ENCODE data around the gene ARHGAP19. TPM values are rescaled to one million over a fixed set of nuclear protein-coding genes. Genes with fewer than 3 reads are reported as not detected.

The ARHGAP19 gene
- total RNA-seq, 2 experiments from 2014 or later = 53.2 to 54.2 TPM

DNA sequence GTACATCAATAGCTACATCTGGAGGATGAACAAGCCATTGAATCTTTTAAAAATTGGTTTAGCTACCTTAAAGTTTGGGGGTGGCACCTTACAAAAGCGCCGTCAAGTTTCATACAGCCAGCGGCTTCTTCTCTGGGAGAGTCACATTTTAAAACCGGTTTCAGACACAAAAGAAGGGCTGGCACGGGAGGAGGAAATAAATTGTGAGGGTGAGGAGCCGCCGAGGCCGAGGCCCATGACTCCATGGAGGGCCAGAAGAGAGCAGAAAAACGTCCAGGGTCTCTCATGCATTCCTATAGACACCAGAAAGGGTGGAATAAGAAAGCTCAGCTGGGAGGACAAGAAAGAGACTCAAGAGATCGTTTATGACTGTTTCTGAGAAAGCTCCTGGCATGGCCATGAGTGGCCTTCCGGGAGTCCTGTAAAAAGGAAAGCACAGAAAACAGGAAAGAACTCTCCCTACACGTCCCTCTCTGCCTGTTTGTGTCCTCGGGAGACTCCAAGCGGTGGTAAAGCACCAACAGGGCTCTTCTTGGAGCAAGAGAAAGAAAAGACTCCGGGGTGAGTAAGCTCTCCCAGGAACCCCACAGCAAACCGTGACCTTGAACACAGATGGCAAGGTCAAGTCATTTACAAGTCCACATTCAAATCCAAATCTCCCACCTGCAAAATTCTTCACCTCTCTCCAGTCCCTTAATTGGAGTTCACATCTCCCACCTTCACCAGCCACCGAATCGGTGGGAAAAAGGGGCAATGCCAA lies 40.3 kb upstream of the ARHGAP19 start:
- intact Hi-C loops (cut with micrococcal nuclease) = loop anchor here (5.0 kb wide), 1 partner anchor 70 kb away; the partner anchor contains the start of gene RRP12
- H3K27me3 Mint-ChIP-seq = peaks cover 1% of the 10 kb centered on the region
- peaks cover 4% of the 10 kb centered on the region for H3K36me3 Mint-ChIP-seq
- H3K9me3 Mint-ChIP-seq = no peaks in the 10 kb centered on the region
- DNase-seq = no peak
- no peak overlapping the region for H3K27ac Mint-ChIP-seq
- ChIA-PET POLR2A (interaction anchor here (0.5 to 3.1 kb wide), 4 partner anchors 14 to 165 kb away, joined by 4 to 29 read pairs (median 7); partner anchors contain the start of genes FRAT1 and RRP12), CTCF (interaction anchor here (0.7 to 4.3 kb wide), 9 partner anchors 13 to 251 kb away, joined by 3 to 26 read pairs (median 3); partner anchors contain the start of gene FRAT1)
- H3K4me3 Mint-ChIP-seq = peak overlapping the region; percentile 77
- H3K4me1 Mint-ChIP-seq (ENCODE audit: low read depth) = peaks cover 54% of the 10 kb centered on the region

DNA sequence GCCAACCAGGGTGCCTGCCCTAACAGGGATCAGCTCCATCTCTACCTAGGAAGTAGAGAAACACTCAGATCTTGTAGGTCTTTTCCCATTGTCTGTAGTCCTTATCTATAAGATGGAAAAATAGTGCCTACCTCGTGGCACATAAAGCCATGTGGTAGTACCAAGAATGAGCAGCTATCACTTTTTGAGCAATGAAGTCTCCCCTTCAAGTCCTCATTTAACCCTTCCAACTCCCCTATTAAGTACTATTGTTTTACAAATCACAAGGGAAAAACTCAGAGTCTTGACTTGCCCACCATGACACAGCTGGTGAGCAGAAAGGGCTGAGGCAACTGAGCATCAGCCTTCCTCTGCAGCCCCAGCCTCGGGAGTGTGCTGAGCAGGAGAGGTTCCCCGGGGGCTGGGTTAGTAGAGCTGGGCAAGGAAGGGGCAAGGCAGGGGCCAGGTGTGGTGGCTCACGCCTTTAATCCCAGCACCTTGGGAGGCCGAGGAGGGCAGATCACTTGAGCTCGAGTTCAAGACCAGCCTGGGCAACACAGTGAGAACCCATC lies 38.8 kb upstream of the ARHGAP19 start:
- Mint-ChIP-seq H3K4me3 (no peak overlapping the region), H3K9me3 (no peaks in the 10 kb centered on the region), H3K4me1 (ENCODE audit: low read depth) (peaks cover 54% of the 10 kb centered on the region), H3K27me3 (peaks cover 1% of the 10 kb centered on the region), H3K27ac (no peak overlapping the region), H3K36me3 (peaks cover 4% of the 10 kb centered on the region)
- POLR2A ChIA-PET = interaction anchor here (1.0 kb wide), 1 partner anchor 11 kb away, joined by 4 read pairs; no protein-coding TSS in a partner anchor
- CTCF ChIA-PET = interaction anchor here (0.6 to 4.3 kb wide), 4 partner anchors 9 to 259 kb away, joined by 3 to 26 read pairs (median 12); partner anchors contain the start of gene FRAT1
- intact Hi-C loops (cut with micrococcal nuclease) = loop anchor here (5.0 kb wide), 1 partner anchor 71 kb away; the partner anchor contains the start of gene RRP12
- DNase-seq = no peak

GRCh38 chr10:97329766-97330165 lies 37.3 kb upstream of the ARHGAP19 start:
- H3K9me3 Mint-ChIP-seq = no peaks in the 10 kb centered on the region
- H3K4me3 Mint-ChIP-seq = no peak overlapping the region
- ChIA-PET CTCF (interaction anchor here (1.2 kb wide), 1 partner anchor 51 kb away, joined by 6 read pairs; no protein-coding TSS in a partner anchor), POLR2A (no interaction called here)
- intact Hi-C loops (cut with micrococcal nuclease) = loop anchor here (5.0 kb wide), 1 partner anchor 73 kb away; the partner anchor contains the start of gene RRP12
- no peak overlapping the region for H3K27ac Mint-ChIP-seq
- no peaks in the 10 kb centered on the region for H3K27me3 Mint-ChIP-seq
- DNase-seq = no peak
- peaks cover 4% of the 10 kb centered on the region for H3K36me3 Mint-ChIP-seq
- peaks cover 50% of the 10 kb centered on the region for H3K4me1 Mint-ChIP-seq (ENCODE audit: low read depth)

DNA sequence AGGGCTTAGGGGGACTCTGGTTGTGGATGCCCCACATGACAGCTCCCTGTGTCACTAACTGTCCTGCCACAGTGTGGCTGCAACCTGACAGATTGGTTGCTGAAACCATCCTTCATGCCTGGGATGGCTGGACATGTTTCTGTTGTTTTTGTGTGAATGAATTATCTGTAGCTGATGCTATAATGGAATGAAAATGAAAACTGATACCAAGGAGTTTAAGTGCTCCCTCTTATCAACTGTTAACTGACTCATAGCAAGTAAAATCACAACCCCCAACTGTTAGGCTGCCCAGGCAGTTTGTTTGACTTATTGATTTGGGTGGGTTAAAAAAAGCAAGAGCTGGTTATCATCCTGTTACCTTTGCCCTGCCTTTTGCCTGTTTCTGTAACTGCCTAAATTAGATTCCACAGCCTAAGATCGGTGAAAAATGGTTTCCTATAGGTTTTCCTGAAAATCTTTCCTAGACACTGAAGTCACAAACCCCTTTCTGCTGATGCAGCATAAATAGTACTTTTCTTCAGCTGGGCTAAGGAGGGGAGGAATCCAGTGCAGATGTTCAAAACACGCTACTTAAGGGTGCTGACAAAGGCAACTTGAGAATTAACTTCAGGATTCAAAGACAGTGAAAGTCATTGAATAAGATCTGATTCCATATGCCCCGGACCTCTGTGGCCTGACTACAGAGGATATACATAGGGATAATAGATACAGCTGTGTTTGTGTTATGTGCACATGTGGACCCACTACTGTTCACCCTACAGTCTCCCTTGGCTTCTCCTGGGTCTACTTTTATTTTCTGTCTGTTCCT lies 36.4 kb upstream of the ARHGAP19 start:
- intact Hi-C loops (cut with micrococcal nuclease) = no loop called here
- ChIA-PET CTCF (interaction anchor here (1.2 kb wide), 2 partner anchors 50 to 116 kb away, joined by 4 to 6 read pairs; no protein-coding TSS in a partner anchor), POLR2A (interaction anchor here (1.4 to 1.7 kb wide), 2 partner anchors 9 to 10 kb away, joined by 3 to 5 read pairs; partner anchors contain the start of gene FRAT1)
- peaks cover 50% of the 10 kb centered on the region for H3K4me1 Mint-ChIP-seq (ENCODE audit: low read depth)
- H3K9me3 Mint-ChIP-seq = no peaks in the 10 kb centered on the region
- H3K27ac Mint-ChIP-seq = no peak overlapping the region
- DNase-seq = peak; percentile 39
- H3K27me3 Mint-ChIP-seq = no peaks in the 10 kb centered on the region
- peaks cover 4% of the 10 kb centered on the region for H3K36me3 Mint-ChIP-seq
- H3K4me3 Mint-ChIP-seq = no peak overlapping the region

- intact Hi-C loops (cut with micrococcal nuclease) = no loop called here
- no peaks in the 10 kb centered on the region for H3K9me3 Mint-ChIP-seq
- DNase-seq = no peak
- H3K4me3 Mint-ChIP-seq = no peak overlapping the region
- ChIA-PET POLR2A (interaction anchor here (1.4 to 1.7 kb wide), 2 partner anchors 8 to 9 kb away, joined by 3 to 5 read pairs; partner anchors contain the start of gene FRAT1), CTCF (interaction anchor here (1.2 to 1.4 kb wide), 2 partner anchors 49 to 117 kb away, joined by 4 to 5 read pairs; no protein-coding TSS in a partner anchor)
- H3K36me3 Mint-ChIP-seq = peaks cover 2% of the 10 kb centered on the region
- peaks cover 40% of the 10 kb centered on the region for H3K4me1 Mint-ChIP-seq (ENCODE audit: low read depth)
- peak overlapping the region; percentile 76 for H3K27ac Mint-ChIP-seq
- no peaks in the 10 kb centered on the region for H3K27me3 Mint-ChIP-seq
Measured at GRCh38 chr10:97327348-97328294, 35.2 kb upstream of the ARHGAP19 start.

DNA sequence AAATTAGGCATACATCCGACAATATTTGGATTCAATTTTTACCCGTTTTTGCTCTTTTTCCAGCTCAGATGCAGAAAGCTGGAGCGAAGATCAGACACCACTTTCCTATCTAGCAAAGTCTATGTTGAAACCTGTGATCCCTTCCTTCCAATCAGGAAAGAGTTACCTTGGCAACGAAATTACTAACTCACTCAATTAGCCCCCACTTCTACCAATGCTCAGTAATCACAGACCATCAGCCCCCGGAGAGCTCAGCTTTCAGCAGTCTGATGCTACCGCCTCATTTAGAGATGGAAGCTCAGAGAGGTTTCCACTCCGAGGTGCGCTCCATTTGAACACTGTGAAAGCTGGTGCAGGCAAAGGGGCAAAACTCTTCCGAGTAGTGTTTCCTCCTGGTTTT lies 33.3 kb upstream of the ARHGAP19 start:
- no peak overlapping the region for H3K4me3 Mint-ChIP-seq
- H3K27ac Mint-ChIP-seq = no peak overlapping the region
- POLR2A ChIA-PET = no interaction called here
- CTCF ChIA-PET = interaction anchor here (0.6 kb wide), 1 partner anchor 51 kb away, joined by 3 read pairs; no protein-coding TSS in a partner anchor
- DNase-seq = no peak
- intact Hi-C loops (cut with micrococcal nuclease) = no loop called here
- H3K36me3 Mint-ChIP-seq = peaks cover 2% of the 10 kb centered on the region
- no peaks in the 10 kb centered on the region for H3K9me3 Mint-ChIP-seq
- no peaks in the 10 kb centered on the region for H3K27me3 Mint-ChIP-seq
- peaks cover 38% of the 10 kb centered on the region for H3K4me1 Mint-ChIP-seq (ENCODE audit: low read depth)

GRCh38 chr10:97323501-97323900 lies 31.1 kb upstream of the ARHGAP19 start:
- no peak for DNase-seq
- no peaks in the 10 kb centered on the region for H3K9me3 Mint-ChIP-seq
- H3K27ac Mint-ChIP-seq = no peak overlapping the region
- H3K36me3 Mint-ChIP-seq = no peaks in the 10 kb centered on the region
- peaks cover 36% of the 10 kb centered on the region for H3K4me1 Mint-ChIP-seq (ENCODE audit: low read depth)
- ChIA-PET CTCF (no interaction called here), POLR2A (interaction anchor here (0.5 kb wide), 1 partner anchor 298 kb away, joined by 3 read pairs; no protein-coding TSS in a partner anchor)
- peaks cover 6% of the 10 kb centered on the region for H3K27me3 Mint-ChIP-seq
- intact Hi-C loops (cut with micrococcal nuclease) = no loop called here
- no peak overlapping the region for H3K4me3 Mint-ChIP-seq

DNA sequence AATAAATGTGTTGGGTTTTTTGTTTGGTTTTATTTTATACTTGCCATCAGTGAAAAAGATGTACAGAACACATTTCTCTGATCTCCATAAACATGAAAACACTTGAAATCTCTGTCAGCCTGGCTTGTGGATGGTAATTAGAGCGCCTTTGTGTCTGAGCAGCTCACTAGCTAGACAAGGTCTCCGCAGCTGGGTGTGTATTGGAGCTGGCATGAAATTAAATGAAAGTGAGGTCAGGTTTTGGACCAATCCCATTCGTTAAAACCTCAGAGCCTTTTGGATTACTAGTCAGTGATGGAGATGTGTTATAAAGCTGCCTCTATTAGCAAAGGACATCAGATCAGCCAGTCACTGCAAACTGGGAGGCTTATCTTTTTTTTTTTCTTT lies 29.4 kb upstream of the ARHGAP19 start:
- Mint-ChIP-seq H3K9me3 (no peaks in the 10 kb centered on the region), H3K36me3 (no peaks in the 10 kb centered on the region), H3K4me1 (ENCODE audit: low read depth) (peaks cover 24% of the 10 kb centered on the region), H3K4me3 (no peak overlapping the region), H3K27me3 (peaks cover 6% of the 10 kb centered on the region), H3K27ac (no peak overlapping the region)
- CTCF ChIA-PET = interaction anchor here (0.8 to 1.2 kb wide), 2 partner anchors 10 to 78 kb away, joined by 3 read pairs; no protein-coding TSS in a partner anchor
- DNase-seq = no peak
- POLR2A ChIA-PET = no interaction called here
- intact Hi-C loops (cut with micrococcal nuclease) = no loop called here

- Mint-ChIP-seq H3K4me3 (peak overlapping the region; percentile 81), H3K27ac (no peak overlapping the region), H3K4me1 (ENCODE audit: low read depth) (peaks cover 24% of the 10 kb centered on the region), H3K9me3 (no peaks in the 10 kb centered on the region), H3K36me3 (no peaks in the 10 kb centered on the region), H3K27me3 (peaks cover 6% of the 10 kb centered on the region)
- ChIA-PET CTCF (interaction anchor here (1.2 kb wide), 1 partner anchor 78 kb away, joined by 3 read pairs; no protein-coding TSS in a partner anchor), POLR2A (no interaction called here)
- DNase-seq = no peak
- intact Hi-C loops (cut with micrococcal nuclease) = no loop called here
Measured at GRCh38 chr10:97321032-97321803, 28.8 kb upstream of the ARHGAP19 start.

DNA sequence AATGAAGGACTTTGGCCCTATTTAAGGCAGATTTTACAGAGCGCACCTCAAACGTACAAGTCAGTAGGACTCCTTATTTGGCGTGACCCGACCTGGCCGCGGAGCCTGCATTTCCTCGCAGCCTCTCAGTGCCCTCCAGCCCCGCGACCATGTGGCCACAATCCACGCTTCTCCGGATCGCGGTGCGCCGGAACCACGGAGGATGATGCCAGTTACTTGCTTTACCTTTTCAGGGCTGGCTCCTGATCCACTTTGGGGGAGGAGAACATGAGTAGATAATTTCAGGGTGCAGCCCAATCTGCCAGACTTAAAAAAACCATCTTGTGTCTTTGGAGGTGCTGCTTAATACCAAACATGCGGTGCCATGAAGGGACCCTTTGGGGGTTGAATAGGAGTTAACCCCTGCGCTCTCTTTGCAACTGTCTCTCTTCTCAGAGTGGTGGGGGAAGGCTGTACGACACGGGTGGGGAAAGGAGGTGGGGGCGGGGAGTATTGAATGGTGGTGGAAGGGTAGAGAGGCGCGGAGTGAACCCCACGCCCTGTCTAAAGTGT lies 28.1 kb upstream of the ARHGAP19 start:
- Mint-ChIP-seq H3K36me3 (no peaks in the 10 kb centered on the region), H3K9me3 (no peaks in the 10 kb centered on the region), H3K4me3 (peak overlapping the region; percentile 81), H3K4me1 (ENCODE audit: low read depth) (peaks cover 24% of the 10 kb centered on the region), H3K27ac (peak overlapping the region; percentile 69), H3K27me3 (peaks cover 6% of the 10 kb centered on the region)
- CTCF ChIA-PET = interaction anchor here (0.8 to 2.0 kb wide), 5 partner anchors 13 to 248 kb away, joined by 3 to 21 read pairs (median 3); partner anchors contain the start of genes FRAT2 and RRP12
- POLR2A ChIA-PET = interaction anchor here (0.7 to 3.1 kb wide), 6 partner anchors 8 to 107 kb away, joined by 3 to 29 read pairs (median 6); partner anchors contain the start of genes FRAT2 and RRP12
- peak; percentile 39 for DNase-seq
- intact Hi-C loops (cut with micrococcal nuclease) = no loop called here

All from activated CD4-positive, alpha-beta memory T cell treated with anti-CD3 and anti-CD28 coated beads for 36 hours (primary cell).